Measurements from ENCODE around the gene ALDH1L2. TPM values are rescaled to one million over a fixed set of nuclear protein-coding genes. Genes with fewer than 3 reads are reported as not detected.

The ALDH1L2 gene
- total and polyA plus RNA-seq, 9 of the 15 experiments (the other 6 are each of a cell fraction or from before 2014, with no cell fraction given), result 1.1 to 9.9 (median 3.8) TPM

GRCh38 chr12:105036937-105037649 lies 47.2 kb downstream of the ALDH1L2 start:
- no peaks in the 10 kb centered on the region for H3K36me3 ChIP-seq (ENCODE audit: control insufficient read depth, insufficient read depth, low read length)
- no peaks in the 10 kb centered on the region for H4K20me1 ChIP-seq (replicated peaks; ENCODE audit: control insufficient read depth, insufficient read depth, low read length)
- POLR2A ChIA-PET, result interaction anchor here (0.6 to 0.7 kb wide), 2 partner anchors 25 to 340 kb away, joined by 3 read pairs; no protein-coding TSS in a partner anchor
- H3K4me3 ChIP-seq, result no peak overlapping the region
- no peaks in the 10 kb centered on the region for H3K27me3 ChIP-seq (ENCODE audit: control insufficient read depth in 2 of 2, insufficient read depth in 2 of 2, low read length in 2 of 2)
- no peaks in the 10 kb centered on the region for H3K9me1 ChIP-seq (ENCODE audit: control insufficient read depth, insufficient read depth, low read length)
- H2AFZ ChIP-seq (ENCODE audit: low read depth, low read length), result no peak overlapping the region
- no TSS peak for BruUV-seq (replicated peaks)
- CTCF ChIA-PET (ENCODE audit: low intra/inter-chr PET ratio), result no interaction called here
- TF ChIP-seq CC2D1A (IDR thresholded peaks at IDR 0.05) (no peak), GTF2E2 (tag; IDR thresholded peaks at IDR 0.05) (no peak), SMAD3 (CRISPR knock-in tag; conservative IDR thresholded peaks at IDR 0.05) (no peak), ATF3 (IDR thresholded peaks at IDR 0.05) (0 out of 2 replicates have a peak, but pooled peaks have one; percentile 13), ATF3 (CRISPR knock-in tag; conservative IDR thresholded peaks at IDR 0.05) (no peak), MEIS2 (IDR thresholded peaks at IDR 0.05; ENCODE audit: partially characterized antibody) (no peak)
- TF ChIP-seq, protein P1, sequence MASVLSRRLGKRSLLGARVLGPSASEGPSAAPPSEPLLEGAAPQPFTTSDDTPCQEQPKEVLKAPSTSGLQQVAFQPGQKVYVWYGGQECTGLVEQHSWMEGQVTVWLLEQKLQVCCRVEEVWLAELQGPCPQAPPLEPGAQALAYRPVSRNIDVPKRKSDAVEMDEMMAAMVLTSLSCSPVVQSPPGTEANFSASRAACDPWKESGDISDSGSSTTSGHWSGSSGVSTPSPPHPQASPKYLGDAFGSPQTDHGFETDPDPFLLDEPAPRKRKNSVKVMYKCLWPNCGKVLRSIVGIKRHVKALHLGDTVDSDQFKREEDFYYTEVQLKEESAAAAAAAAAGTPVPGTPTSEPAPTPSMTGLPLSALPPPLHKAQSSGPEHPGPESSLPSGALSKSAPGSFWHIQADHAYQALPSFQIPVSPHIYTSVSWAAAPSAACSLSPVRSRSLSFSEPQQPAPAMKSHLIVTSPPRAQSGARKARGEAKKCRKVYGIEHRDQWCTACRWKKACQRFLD (CRISPR knock-in tag; IDR thresholded peaks at IDR 0.05), result no peak
- TF ChIP-seq, protein P2, sequence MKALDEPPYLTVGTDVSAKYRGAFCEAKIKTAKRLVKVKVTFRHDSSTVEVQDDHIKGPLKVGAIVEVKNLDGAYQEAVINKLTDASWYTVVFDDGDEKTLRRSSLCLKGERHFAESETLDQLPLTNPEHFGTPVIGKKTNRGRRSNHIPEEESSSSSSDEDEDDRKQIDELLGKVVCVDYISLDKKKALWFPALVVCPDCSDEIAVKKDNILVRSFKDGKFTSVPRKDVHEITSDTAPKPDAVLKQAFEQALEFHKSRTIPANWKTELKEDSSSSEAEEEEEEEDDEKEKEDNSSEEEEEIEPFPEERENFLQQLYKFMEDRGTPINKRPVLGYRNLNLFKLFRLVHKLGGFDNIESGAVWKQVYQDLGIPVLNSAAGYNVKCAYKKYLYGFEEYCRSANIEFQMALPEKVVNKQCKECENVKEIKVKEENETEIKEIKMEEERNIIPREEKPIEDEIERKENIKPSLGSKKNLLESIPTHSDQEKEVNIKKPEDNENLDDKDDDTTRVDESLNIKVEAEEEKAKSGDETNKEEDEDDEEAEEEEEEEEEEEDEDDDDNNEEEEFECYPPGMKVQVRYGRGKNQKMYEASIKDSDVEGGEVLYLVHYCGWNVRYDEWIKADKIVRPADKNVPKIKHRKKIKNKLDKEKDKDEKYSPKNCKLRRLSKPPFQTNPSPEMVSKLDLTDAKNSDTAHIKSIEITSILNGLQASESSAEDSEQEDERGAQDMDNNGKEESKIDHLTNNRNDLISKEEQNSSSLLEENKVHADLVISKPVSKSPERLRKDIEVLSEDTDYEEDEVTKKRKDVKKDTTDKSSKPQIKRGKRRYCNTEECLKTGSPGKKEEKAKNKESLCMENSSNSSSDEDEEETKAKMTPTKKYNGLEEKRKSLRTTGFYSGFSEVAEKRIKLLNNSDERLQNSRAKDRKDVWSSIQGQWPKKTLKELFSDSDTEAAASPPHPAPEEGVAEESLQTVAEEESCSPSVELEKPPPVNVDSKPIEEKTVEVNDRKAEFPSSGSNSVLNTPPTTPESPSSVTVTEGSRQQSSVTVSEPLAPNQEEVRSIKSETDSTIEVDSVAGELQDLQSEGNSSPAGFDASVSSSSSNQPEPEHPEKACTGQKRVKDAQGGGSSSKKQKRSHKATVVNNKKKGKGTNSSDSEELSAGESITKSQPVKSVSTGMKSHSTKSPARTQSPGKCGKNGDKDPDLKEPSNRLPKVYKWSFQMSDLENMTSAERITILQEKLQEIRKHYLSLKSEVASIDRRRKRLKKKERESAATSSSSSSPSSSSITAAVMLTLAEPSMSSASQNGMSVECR (CRISPR knock-in tag; IDR thresholded peaks at IDR 0.05), result no peak
- intact Hi-C loops (cut with micrococcal nuclease), result no loop called here
- in situ Hi-C loops (cut with MboI), result no loop called here
- WGBS (ENCODE audit: insufficient coverage, low coverage, missing lambda C conversion rate), result 57% methylated on average over 3 of the region's 3 CpGs
- no peak overlapping the region for H3K4me2 ChIP-seq (ENCODE audit: insufficient read depth, low read length)
- H3K27ac ChIP-seq (ENCODE audit: extremely low read depth, low read depth, low read length), result no peak overlapping the region
- H3K79me2 ChIP-seq (ENCODE audit: control insufficient read depth, insufficient read depth, low read length), result no peaks in the 10 kb centered on the region
- H3K4me1 ChIP-seq (replicated peaks in 1 of 2; ENCODE audit: control insufficient read depth in 2 of 2, insufficient read depth in 2 of 2, low read length in 2 of 2), result no peaks in the 10 kb centered on the region
- no peak overlapping the region for H3K9ac ChIP-seq (ENCODE audit: insufficient read depth in 1 of 2, low read depth in 2 of 2, low read length in 2 of 2)
- DNase-seq (ENCODE audit: extremely low read depth in 1 of 4, low spot score in 3 of 4) (no peak), FAIRE-seq (no peak), ATAC-seq (no peak)
- H3K9me3 ChIP-seq (replicated peaks; ENCODE audit: control insufficient read depth, insufficient read depth, low read depth, low read length), result no peaks in the 10 kb centered on the region

Data from K562 (cell line).